Panc1 (cell line): ENCODE measurements around the gene PAPOLB. TPM values are rescaled to one million over a fixed set of nuclear protein-coding genes. Genes with fewer than 3 reads are reported as not detected.
A peak's percentile ranks its signal among the peaks of the same experiment; 100 is the strongest.

Source experiments
- ATAC-seq: fragments of 200-7000 bp; cut with Tn5 transposase; 2 replicates; pipeline ENCODE4 v1.9.1; 2020; ENCODE audit warnings: mild to moderate bottlenecking, moderate library complexity
- BruUV-seq: library from RNA; stranded (reverse); fragments of 400-500 nt; replicated peaks from 2 replicates; lab custom pipeline; 2021; lab: Mats Ljungman, UMichigan
- CTCF ChIA-PET: fragments of 300-600 bp; sonication (Branson Sonifier 250); formaldehyde crosslinking; loops from one replicate; lab custom pipeline; 2022; ENCODE audit warnings: antibody characterized with exemption; lab: Charles Lee
- POLR2A ChIA-PET: fragments of 300-600 bp; sonication (Branson Sonifier 250); formaldehyde crosslinking; loops from one replicate; lab custom pipeline; 2022; ENCODE audit warnings: antibody characterized with exemption; lab: Charles Lee
- DNase-seq: peaks from one replicate; pipeline ENCODE4 v3.0.0-alpha.2; 2010; ENCODE audit warnings: low read depth, low spot score
- H3K27ac ChIP-seq: 2 replicates; pipeline ENCODE4 v1.5.1; 2011; ENCODE audit warnings: mild to moderate bottlenecking, low read length, inconsistent platforms
- H3K27me3 ChIP-seq: fragments of 200-500 bp; sonication (Bioruptor generic); 2 replicates; pipeline ENCODE4 v1.6.0; 2014; ENCODE audit warnings: low read length, inconsistent platforms; ENCODE audit not compliant: control insufficient read depth, insufficient read depth
- H3K36me3 ChIP-seq: fragments of 200-500 bp; sonication (Bioruptor generic); 2 replicates; pipeline ENCODE4 v1.5.1; 2014; ENCODE audit warnings: inconsistent platforms, mild to moderate bottlenecking, low read length, moderate library complexity; ENCODE audit not compliant: control insufficient read depth, insufficient read depth
- H3K4me1 ChIP-seq: 2 replicates; pipeline ENCODE4 v1.5.1; 2011; ENCODE audit warnings: inconsistent platforms, mild to moderate bottlenecking, low read length, moderate library complexity; ENCODE audit not compliant: control insufficient read depth, insufficient read depth
- H3K4me3 ChIP-seq, 2 experiments: 2 replicates each; pipeline ENCODE4 v1.5.1; 2011 to 2012; ENCODE audit warnings: low read depth in 2 of 2, low read length in 2 of 2, mild to moderate bottlenecking in 2 of 2, inconsistent platforms in 1 of 2, moderate library complexity in 1 of 2
- H3K9me3 ChIP-seq: fragments of 200-500 bp; sonication (Bioruptor generic); 2 replicates; pipeline ENCODE4 v1.5.1; 2014; ENCODE audit warnings: low read depth, mild to moderate bottlenecking, inconsistent platforms, low read length, moderate library complexity; ENCODE audit not compliant: control insufficient read depth, insufficient read depth
- POLR2AphosphoS5 ChIP-seq: IDR thresholded peaks from 2 replicates; pipeline ENCODE4 v1.6.1; 2012; ENCODE audit warnings: mild to moderate bottlenecking, low read depth, low read length, moderate library complexity
- SIN3A ChIP-seq: IDR thresholded peaks from 2 replicates; pipeline ENCODE4 v1.6.1; 2012; ENCODE audit warnings: low read depth, mild to moderate bottlenecking, low read length, moderate library complexity, borderline replicate concordance; ENCODE audit not compliant: insufficient read depth
- TCF7L2 ChIP-seq: IDR thresholded peaks from 2 replicates; pipeline ENCODE4 v1.6.1; 2011; ENCODE audit warnings: mild to moderate bottlenecking, low read depth, low read length, inconsistent platforms
- in situ Hi-C: cut with HindIII; loops from 2 replicates; pipeline ENCODE4 v1.10.0; 2016; ENCODE audit warnings: low sequenced_read_pairs, low pct_unique_long_range_greater_than_20kb
- intact Hi-C: fragments of 100-400 bp; cut with micrococcal nuclease; formaldehyde crosslinking; loops from one replicate; pipeline ENCODE4 v1.10.0; 2022; ENCODE audit not compliant: unreplicated experiment
- total RNA-seq: library from RNA; stranded (reverse); gene quantifications from one replicate; pipeline ENCODE4 v1.2.1, GENCODE V29; 2021; ENCODE audit not compliant: unreplicated experiment
- TF ChIP-seq, protein P1 (sequence below): fragments of 450-650 bp; IDR thresholded peaks from 2 replicates; pipeline ENCODE4 v1.5.1; 2017; ENCODE audit warnings: mild to moderate bottlenecking
- TF ChIP-seq, protein P2 (sequence below), 2 experiments: IDR thresholded peaks; 2 replicates each; pipeline ENCODE4 v1.6.1; 2011 to 2012; ENCODE audit warnings: low read depth in 2 of 2, control low read depth in 1 of 2, low read length in 1 of 2, mild to moderate bottlenecking in 1 of 2, moderate library complexity in 1 of 2; ENCODE audit not compliant: insufficient read depth in 1 of 2

PAPOLB gene
- total RNA-seq, 1 experiment from 2014 or later = not detected

GRCh38 chr7:4883033-4883371 is 21.2 kb upstream of the PAPOLB start:
- Histone ChIP-seq H3K4me3 (peak overlapping the region in 1 of 2 experiments; percentile 36; a peak in 1 of 4 replicates), H3K9me3 (no peaks in the 10 kb centered on the region), H3K27me3 (no peaks in the 10 kb centered on the region), H3K4me1 (peaks cover 2% of the 10 kb centered on the region; the same call in 1 of the 2 replicates), H3K36me3 (no peaks in the 10 kb centered on the region), H3K27ac (no peak overlapping the region)
- TF ChIP-seq POLR2AphosphoS5 (no peak), TCF7L2 (no peak), SIN3A (no peak)
- TF ChIP-seq, protein P1, sequence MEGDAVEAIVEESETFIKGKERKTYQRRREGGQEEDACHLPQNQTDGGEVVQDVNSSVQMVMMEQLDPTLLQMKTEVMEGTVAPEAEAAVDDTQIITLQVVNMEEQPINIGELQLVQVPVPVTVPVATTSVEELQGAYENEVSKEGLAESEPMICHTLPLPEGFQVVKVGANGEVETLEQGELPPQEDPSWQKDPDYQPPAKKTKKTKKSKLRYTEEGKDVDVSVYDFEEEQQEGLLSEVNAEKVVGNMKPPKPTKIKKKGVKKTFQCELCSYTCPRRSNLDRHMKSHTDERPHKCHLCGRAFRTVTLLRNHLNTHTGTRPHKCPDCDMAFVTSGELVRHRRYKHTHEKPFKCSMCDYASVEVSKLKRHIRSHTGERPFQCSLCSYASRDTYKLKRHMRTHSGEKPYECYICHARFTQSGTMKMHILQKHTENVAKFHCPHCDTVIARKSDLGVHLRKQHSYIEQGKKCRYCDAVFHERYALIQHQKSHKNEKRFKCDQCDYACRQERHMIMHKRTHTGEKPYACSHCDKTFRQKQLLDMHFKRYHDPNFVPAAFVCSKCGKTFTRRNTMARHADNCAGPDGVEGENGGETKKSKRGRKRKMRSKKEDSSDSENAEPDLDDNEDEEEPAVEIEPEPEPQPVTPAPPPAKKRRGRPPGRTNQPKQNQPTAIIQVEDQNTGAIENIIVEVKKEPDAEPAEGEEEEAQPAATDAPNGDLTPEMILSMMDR = no peak
- TF ChIP-seq, protein P2, sequence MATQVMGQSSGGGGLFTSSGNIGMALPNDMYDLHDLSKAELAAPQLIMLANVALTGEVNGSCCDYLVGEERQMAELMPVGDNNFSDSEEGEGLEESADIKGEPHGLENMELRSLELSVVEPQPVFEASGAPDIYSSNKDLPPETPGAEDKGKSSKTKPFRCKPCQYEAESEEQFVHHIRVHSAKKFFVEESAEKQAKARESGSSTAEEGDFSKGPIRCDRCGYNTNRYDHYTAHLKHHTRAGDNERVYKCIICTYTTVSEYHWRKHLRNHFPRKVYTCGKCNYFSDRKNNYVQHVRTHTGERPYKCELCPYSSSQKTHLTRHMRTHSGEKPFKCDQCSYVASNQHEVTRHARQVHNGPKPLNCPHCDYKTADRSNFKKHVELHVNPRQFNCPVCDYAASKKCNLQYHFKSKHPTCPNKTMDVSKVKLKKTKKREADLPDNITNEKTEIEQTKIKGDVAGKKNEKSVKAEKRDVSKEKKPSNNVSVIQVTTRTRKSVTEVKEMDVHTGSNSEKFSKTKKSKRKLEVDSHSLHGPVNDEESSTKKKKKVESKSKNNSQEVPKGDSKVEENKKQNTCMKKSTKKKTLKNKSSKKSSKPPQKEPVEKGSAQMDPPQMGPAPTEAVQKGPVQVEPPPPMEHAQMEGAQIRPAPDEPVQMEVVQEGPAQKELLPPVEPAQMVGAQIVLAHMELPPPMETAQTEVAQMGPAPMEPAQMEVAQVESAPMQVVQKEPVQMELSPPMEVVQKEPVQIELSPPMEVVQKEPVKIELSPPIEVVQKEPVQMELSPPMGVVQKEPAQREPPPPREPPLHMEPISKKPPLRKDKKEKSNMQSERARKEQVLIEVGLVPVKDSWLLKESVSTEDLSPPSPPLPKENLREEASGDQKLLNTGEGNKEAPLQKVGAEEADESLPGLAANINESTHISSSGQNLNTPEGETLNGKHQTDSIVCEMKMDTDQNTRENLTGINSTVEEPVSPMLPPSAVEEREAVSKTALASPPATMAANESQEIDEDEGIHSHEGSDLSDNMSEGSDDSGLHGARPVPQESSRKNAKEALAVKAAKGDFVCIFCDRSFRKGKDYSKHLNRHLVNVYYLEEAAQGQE (IDR thresholded peaks at IDR 0.05; ENCODE audit: insufficient read depth in 1 of 2, low read depth in 2 of 2, low read length in 1 of 2) = no peak
- in situ Hi-C loops = no loop called here
- intact Hi-C loops = no loop called here
- BruUV-seq = no TSS peak
- ChIA-PET CTCF (no interaction called here), POLR2A (interaction anchor here (0.6 to 1.0 kb wide), 2 partner anchors 34 to 239 kb away, joined by 3 read pairs; no protein-coding TSS in a partner anchor)
- ATAC-seq (no peak), DNase-seq (no peak)

GRCh38 chr7:4882169-4883032 is 20.6 kb upstream of the PAPOLB start:
- Histone ChIP-seq H3K4me3 (peak overlapping the region in 1 of 2 experiments; percentile 36; a peak in 1 of 4 replicates), H3K27me3 (no peaks in the 10 kb centered on the region), H3K27ac (no peak overlapping the region), H3K4me1 (peaks cover 2% of the 10 kb centered on the region; the same call in 1 of the 2 replicates), H3K36me3 (no peaks in the 10 kb centered on the region), H3K9me3 (no peaks in the 10 kb centered on the region)
- POLR2A ChIA-PET = interaction anchor here (1.0 kb wide), 1 partner anchor 35 kb away, joined by 3 read pairs; no protein-coding TSS in a partner anchor
- no peak for ATAC-seq
- CTCF ChIA-PET = interaction anchor here (0.7 kb wide), 1 partner anchor 52 kb away, joined by 3 read pairs; no protein-coding TSS in a partner anchor
- intact Hi-C loops (no loop called here), in situ Hi-C loops (no loop called here)
- TF ChIP-seq SIN3A (no peak), TCF7L2 (no peak)
- BruUV-seq = no TSS peak
- DNase-seq = no peak
